ENCODE data around the gene TMEM108.

- TF ChIP-seq SP1 (IDR thresholded peaks at IDR 0.05) (no peak), L3MBTL2 (conservative IDR thresholded peaks at IDR 0.05) (no peak), SUZ12 (IDR thresholded peaks at IDR 0.05) (no peak), TARDBP (IDR thresholded peaks at IDR 0.05) (no peak), FOXK2 (IDR thresholded peaks at IDR 0.05) (no peak), PKNOX1 (IDR thresholded peaks at IDR 0.05) (no peak), LEF1 (IDR thresholded peaks at IDR 0.05; ENCODE audit: borderline replicate concordance) (no peak), ELF4 (IDR thresholded peaks at IDR 0.05) (no peak), HDGF (IDR thresholded peaks at IDR 0.05; ENCODE audit: borderline replicate concordance) (no peak), FOXM1 (IDR thresholded peaks at IDR 0.05; ENCODE audit: borderline replicate concordance) (no peak), BHLHE40 (IDR thresholded peaks at IDR 0.05; ENCODE audit: borderline replicate concordance) (no peak), FOXA1 (IDR thresholded peaks at IDR 0.05) (no peak), CTBP1 (IDR thresholded peaks at IDR 0.05; ENCODE audit: borderline replicate concordance) (no peak)
These were observed 346.3 kb downstream of the TMEM108 start for GRCh38 chr3:133384331-133385027.
